IPS DF 4.7 (cell line): ENCODE data around the gene ZNF236.
"Not testable (repeated sequence)": the region's sequence is repeated elsewhere in the genome, so short reads cannot be mapped to it uniquely, and the experiment has no call there.

Source experiments
- DNase-seq: peaks from one replicate; pipeline ENCODE4 v3.0.0-alpha.2; 2013; ENCODE audit warnings: low spot score; ENCODE audit errors: extremely low read depth

ZNF236 gene

DNA sequence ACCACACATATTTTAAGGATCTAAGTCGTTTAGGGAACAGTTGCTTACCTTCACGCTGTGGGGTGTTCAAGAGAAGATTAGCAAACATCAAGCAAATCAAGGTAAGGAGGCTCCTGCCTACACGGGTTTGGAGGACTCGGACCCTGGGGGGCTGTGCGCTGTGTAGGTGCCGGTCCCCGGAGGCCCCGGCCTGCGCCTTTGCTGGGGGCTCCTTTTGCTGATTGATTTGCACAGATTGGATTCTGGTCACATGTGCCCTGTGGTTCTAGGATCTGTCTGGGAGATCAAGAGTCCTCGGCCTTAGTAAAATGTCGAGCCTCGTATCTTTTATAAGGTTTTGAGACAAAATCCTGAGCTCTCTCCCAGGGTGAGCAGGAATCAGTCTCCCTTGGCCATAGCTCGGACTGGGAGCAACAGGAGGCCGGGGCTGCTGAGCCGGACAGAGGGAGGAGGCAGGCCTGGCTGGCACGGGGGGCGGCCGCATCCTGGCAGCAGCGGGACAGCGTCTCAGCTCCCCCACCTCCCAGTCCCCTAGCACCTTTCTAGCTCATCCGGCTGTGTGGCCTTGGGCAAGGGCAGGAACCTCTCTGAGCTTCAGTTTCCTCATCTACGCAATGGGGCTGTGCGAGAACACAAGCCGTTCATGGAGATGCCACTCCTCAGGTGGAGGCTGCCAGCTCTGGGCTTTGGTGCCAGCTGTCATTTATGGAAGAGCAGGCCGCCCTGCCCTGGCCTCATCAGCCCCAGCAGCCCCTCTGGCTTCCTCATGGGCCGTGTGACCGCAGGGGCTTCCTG lies 163.0 kb downstream of the ZNF236 start:
- DNase-seq = no peak

DNA sequence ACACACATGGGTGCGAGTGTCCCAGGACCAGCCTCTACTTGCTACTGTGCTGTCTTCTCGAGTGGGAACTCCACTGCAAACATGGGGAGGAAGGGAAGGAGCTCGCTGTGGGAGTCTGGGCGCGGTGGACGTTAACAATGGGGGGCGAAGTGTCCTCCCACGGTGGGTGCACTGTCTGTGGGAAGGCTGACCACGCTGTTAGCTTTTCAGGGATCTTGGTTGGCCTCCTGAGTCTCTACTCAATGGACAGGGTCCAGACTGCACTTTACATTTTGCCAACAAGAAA lies 163.5 kb downstream of the ZNF236 start:
- no peak for DNase-seq

- no peak for DNase-seq
Measured at GRCh38 chr18:76986406-76986805, 164.0 kb downstream of the ZNF236 start.

- no peak for DNase-seq
Measured at GRCh38 chr18:76988031-76988826, 165.9 kb downstream of the ZNF236 start.

- no peak for DNase-seq
Measured at GRCh38 chr18:76988827-76989646, 166.7 kb downstream of the ZNF236 start.

DNA sequence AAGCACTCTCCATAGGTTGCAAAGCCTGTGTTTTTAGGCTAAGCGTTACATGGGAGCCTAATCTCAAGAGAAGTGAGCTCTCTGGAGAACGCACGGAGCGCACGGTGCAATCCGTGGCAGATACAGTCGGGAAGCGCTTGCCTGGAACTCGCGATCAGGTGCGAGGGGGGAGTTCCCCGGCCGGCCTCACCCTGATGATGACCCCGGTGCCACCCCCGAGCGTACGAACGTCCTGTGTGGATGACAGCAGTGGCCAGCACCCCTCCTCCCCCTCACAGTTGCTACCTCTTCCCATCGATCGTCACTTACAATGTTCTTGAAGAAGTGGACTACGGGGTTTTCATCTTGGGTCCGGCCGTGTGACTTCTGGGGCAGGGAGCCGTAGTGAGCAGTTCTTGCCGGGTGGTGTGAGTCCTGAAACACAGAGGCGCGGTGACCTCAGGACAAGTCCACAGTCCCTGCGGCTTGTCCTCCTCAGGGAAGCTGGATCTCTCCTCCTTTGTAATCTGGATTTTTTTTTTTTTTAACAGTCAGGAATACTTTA lies 167.4 kb downstream of the ZNF236 start:
- DNase-seq = no peak

DNA sequence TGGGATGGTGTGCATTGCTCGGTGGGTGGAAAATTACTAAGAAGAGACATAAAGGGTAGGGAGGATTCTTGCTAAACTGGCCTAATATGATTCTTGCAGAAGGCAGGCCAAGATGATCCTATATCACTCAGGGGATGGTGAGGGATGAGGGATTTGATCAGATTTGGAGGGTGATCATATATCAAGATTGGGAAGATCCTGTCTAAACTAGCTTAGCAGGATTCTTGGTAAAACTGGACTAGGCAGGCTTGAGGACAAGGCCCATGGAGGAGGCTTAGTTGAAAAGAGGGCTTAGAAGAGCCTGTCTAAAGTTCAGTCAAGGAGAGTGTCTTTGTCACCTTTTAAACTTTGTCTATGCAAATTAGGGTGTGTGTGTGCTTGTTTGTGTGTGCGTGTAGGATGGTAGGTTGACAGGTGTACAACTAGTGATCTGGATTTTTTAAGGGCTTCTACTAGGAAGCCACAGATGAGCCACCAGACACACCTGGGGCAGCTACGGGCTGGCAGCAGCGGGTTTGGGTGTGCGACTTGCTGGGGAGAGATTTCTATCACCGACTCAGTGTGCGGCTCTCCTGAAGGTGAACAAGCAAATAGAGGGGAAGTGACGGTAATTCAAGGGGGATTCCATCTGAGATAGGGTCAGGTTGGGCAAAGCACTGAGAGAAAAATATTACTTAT lies 168.1 kb downstream of the ZNF236 start:
- DNase-seq = not testable (repeated sequence)

- DNase-seq = no peak
Measured at GRCh38 chr18:76991021-76991688, 168.8 kb downstream of the ZNF236 start.

DNA sequence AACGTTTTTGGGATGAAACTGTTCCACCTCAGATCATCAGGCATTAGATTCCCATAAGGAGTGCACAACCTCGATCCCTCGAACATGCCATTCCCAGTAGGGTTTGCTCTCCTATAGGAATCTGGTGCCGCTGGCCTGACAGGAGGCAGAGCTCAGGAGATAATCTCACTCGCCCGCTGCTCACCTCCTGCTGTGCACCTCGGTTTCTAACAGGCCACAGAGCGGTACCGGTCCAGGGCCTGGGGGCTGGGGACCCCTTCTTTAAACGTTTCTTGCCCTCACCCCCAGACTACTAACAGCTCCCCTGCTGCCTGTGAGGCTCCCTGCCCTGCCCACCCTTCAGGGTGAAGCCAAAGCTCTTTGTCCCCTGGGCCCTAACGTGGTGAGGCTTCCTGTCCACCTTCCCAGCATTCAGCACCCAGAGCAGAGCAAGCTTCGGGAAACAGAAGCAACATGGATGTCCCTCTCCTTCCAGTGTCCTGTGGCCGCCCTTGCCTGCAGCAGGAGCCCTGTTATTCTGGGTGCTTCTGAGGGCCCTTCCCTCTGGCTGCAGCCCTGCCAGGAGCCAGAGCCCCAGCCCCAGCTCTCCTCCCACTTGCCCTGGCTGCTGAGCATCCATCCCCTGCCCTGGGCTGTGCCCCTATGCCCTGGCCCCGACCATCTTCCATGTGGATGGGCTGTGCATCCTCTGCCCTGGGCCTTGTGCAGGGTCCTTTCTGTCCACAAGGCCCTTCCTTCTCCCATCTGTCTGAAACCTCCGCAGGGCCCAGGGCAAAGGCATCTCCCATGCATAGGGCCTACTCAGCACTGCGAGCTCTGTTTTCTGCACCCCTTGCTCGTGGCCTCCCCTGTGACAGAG lies 170.1 kb downstream of the ZNF236 start:
- DNase-seq = no peak

GRCh38 chr18:76993085-76993382 lies 170.7 kb downstream of the ZNF236 start:
- DNase-seq = no peak

DNA sequence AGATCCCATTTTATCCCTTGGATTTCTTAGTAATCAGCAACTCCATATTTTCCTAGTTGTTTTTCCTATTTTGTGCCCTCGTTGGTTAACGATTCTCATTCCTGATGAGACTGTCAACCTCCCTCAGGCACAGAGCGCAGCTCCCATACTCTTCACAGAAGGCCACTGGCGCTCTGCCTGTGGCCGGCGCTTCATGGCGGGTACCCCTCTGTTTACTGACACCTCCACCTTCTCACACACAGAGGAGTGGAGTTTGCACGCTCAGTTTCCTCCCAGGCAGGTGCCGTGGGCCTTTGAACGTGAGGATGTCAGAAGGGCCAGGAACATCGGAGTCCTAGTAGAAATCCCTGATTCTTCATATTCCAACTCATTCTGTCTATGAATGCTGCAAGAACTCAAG lies 171.2 kb downstream of the ZNF236 start:
- DNase-seq = no peak

DNA sequence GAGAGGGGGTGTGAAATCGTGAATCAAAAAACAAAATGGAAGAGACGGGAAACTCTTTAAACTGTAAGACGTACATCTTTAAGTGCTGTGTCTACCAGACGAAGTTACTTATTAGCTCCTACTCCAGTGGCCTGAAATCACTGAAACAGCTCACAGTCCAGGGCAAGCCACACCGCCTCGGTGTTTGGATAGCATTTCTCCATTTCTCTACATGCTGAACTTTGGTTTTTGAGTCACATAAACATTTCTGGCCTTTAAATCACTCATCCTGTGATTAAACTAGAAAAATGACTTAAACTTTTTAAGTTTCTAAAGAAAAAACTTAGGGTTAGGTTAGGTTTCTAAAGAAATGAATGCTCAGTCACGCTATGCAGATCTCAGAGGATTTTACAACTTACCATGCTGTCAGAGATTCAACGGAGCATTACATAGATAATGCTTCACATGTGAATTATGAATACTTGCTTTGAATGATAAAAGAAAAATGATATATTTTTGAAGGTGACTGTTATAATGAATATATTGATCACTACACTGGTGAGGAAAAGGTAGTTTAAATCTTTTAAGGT lies 171.8 kb downstream of the ZNF236 start:
- DNase-seq = no peak

GRCh38 chr18:76995896-76996295 lies 173.5 kb downstream of the ZNF236 start:
- no peak for DNase-seq

DNA sequence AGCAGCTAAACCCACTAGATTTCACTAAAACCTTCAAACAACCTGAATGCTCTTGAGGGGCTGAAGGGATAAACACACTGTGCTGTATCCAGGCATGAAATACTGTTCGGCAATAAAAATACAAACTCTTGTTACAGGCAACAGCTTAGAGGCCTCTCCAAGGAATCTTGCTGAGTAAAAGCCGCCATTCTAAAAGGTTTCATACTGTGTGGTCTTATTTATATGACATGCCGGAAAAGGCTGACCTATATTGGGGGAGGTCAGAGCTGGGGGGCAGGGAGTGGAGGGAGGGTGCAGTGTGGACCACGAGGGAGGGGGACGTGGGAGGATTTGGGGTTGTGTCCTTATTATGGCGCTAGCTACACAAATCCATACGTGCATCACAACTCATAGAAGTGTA lies 174.1 kb downstream of the ZNF236 start:
- DNase-seq = no peak

- DNase-seq = no peak
Measured at GRCh38 chr18:76997951-76998808, 175.8 kb downstream of the ZNF236 start.

- DNase-seq = no peak
Measured at GRCh38 chr18:76999077-76999476, 176.7 kb downstream of the ZNF236 start.

DNA sequence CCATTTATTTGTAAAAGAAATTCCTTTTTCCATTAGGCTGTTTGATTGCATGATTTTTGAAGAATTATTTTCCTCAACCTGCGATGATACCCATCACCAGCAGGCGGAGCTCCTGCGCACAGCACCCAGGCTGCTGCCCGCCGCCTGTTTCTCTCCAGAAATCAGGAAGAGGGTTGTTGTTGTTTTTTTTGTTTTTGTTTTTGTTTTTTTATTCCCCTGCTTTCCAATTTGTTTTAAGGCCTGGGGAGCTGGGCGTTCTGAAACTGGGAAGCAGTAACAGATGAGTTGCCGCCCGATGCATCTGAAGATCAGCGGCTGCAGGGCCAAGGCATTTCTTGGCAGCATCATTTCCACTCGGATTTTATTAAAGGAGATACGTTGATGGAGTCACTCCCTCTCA lies 178.2 kb downstream of the ZNF236 start:
- no peak for DNase-seq

DNA sequence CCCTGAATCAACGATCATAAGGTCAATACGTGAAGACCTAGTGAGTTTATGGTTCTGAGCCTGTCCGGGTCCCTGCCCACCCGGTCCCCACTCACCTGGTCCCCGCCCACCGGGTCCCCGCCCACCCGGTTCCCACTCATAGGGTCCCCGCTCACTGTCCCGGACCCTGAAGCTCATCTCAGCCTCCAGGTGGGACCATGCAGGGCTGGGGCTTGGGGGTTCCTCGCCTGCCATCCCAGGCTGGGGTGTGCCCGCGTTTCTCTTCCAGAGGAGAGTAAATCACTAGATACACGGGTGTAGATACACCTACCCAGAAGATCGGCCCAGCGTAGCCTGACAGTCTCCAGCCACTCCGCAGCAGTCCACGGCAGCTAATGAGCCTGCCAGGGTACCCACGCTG lies 178.7 kb downstream of the ZNF236 start:
- no peak for DNase-seq

- DNase-seq = no peak
Measured at GRCh38 chr18:77001979-77002378, 179.6 kb downstream of the ZNF236 start.
